Occipital lobe (tissue), 2 donors: ENCODE data around the gene NCKAP1. TPM values are rescaled to one million over a fixed set of nuclear protein-coding genes. Genes with fewer than 3 reads are reported as not detected.
"Not testable (repeated sequence)": the region's sequence is repeated elsewhere in the genome, so short reads cannot be mapped to it uniquely, and the experiment has no call there.

Source experiments
- DNase-seq: peaks from one replicate; lab custom pipeline; 2025; lab: John Stamatoyannopoulos, UW
- total RNA-seq: library from RNA; depleted of rRNA; stranded (reverse); fragments of >200 nt; gene quantifications from one replicate; pipeline ENCODE4 v1.2.3, GENCODE V29; 2014

NCKAP1 gene, protein sequence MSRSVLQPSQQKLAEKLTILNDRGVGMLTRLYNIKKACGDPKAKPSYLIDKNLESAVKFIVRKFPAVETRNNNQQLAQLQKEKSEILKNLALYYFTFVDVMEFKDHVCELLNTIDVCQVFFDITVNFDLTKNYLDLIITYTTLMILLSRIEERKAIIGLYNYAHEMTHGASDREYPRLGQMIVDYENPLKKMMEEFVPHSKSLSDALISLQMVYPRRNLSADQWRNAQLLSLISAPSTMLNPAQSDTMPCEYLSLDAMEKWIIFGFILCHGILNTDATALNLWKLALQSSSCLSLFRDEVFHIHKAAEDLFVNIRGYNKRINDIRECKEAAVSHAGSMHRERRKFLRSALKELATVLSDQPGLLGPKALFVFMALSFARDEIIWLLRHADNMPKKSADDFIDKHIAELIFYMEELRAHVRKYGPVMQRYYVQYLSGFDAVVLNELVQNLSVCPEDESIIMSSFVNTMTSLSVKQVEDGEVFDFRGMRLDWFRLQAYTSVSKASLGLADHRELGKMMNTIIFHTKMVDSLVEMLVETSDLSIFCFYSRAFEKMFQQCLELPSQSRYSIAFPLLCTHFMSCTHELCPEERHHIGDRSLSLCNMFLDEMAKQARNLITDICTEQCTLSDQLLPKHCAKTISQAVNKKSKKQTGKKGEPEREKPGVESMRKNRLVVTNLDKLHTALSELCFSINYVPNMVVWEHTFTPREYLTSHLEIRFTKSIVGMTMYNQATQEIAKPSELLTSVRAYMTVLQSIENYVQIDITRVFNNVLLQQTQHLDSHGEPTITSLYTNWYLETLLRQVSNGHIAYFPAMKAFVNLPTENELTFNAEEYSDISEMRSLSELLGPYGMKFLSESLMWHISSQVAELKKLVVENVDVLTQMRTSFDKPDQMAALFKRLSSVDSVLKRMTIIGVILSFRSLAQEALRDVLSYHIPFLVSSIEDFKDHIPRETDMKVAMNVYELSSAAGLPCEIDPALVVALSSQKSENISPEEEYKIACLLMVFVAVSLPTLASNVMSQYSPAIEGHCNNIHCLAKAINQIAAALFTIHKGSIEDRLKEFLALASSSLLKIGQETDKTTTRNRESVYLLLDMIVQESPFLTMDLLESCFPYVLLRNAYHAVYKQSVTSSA
- 244 TPM for total RNA-seq

DNA sequence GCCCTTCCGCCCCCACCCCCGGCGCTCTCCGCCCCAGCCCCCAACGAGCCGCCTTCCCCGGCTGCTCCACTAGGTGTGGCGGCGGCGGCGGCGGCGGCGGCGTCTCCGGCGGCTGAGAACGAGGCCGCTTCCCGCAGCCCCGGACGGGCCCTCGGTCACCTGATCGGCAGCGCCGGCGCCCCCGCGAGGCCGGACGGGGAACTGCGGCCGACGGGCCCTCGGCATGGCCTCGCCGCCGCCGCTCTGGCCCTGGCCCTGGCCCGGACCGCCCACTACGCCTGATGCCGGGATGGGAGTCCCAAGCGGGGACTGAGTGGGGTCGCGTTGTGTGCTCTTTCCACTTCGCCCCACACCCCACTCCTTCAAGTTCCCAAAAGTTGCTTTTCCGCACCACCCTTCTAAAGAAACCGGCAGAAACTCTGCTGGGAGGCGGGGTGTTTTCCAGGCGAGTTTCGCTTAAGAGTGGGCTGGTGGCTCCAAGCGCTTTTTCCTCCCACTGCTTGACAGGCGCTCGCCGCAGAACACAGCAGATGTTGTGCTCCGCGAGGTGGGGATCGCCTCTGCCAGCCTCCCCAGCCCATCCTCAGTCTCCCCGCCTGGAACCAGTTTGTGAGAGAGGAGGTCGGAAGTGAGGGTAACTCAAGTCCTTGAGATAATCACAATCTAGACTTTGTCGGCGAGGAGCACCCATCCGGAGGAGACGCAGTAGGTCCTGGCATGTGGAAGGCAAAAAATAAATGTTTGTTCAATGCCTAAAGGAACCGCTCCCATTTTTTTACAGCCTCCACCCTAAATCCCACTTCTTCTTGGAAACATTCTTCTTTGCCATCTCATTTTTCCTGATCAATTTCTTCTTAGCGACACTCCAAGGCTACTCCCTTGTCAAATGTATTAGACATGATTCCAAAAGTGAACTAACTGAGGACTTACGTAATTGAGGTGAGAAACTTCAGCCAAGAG is at the start of gene NCKAP1:
Gene NCKAP1 (minus strand): TSS at position 117 of the 960 bp plus-strand sequence. CDS start 358 bp downstream, outside the sequence.
- DNase-seq, result peak; percentile 75

DNA sequence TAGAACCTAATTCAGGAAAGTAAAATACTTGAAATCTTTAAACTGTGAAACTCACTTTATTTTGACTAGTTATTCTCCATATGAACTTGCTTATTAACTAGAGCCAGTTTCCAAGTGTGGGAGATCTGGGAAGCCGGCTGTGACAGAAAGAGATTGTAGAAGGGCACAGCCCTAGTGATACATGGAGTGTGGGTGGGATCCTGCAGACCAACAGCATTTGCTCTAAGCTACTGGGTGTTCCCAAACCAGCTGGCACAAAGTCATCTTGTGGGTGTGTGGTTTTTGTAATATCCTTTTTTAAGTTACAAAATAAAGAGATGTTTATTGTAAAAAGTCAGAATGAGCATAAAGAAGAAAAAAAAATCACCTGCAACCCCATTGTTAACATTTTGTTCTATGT is 43.7 kb upstream of the NCKAP1 start:
- peak; percentile 51 for DNase-seq

DNA sequence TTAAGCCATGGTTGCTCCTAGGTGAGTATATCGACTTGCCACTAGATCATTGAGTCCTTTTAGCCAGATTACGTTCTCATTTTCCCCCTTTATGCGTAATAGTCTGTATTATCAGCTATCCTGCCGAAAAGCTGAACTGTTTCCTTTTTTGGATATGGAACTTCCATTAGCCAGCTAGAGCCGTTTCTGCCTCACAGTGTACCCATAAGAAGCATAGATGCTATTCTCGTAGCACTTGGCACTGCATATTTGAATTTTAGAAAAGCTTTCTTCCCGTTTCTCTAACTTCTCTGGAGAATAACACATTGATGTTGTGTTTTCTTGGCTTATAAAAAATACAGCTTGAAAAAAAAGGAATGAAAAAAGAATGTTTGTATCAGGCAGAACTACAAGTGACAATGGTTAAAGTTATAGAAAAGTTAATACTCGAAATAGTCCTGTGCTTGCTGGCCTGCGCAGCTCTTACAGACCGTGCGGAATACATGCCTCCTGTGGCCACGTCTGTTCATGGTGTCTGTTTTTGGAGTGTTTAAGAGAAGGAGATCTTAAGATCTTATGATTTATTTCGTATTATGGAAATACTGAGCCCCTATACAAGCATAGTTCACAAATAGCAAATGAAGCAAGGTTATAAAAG is 41.0 kb upstream of the NCKAP1 start:
- no peak for DNase-seq

DNA sequence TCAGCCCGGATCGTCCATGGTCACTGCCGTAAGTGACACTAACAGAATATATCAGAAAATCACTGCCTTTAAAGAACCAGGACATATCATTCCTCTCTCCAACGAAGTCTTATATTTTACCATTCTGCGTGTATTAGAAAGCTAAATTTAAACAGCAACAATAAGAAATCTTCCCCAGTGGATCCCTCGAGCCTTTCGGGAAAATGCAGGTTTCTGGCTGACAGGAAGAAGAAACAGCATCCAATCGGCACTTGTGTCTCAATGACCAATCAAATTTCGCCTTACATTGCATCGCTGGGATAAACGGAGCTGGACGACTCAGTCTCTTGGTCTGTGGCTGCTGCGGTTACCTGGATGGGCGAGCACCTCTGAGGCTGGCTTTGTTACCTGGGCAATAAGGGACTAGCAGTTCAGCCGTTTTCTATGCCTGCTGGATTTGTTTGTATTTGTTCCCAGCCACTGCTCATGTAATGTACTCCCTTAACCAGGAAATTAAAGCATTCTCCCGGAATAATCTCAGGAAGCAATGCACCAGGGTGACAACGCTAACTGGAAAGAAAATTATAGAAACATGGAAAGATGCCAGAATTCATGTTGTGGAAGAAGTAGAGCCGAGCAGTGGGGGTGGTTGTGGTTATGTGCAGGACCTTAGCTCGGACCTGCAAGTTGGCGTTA is 40.3 kb upstream of the NCKAP1 start, which contains the start of gene DUSP19:
Gene DUSP19 (plus strand): TSS at position 284 of the 675 bp plus-strand sequence. CDS start 187 bp downstream, at position 471.
- DNase-seq, result peak; percentile 88

DNA sequence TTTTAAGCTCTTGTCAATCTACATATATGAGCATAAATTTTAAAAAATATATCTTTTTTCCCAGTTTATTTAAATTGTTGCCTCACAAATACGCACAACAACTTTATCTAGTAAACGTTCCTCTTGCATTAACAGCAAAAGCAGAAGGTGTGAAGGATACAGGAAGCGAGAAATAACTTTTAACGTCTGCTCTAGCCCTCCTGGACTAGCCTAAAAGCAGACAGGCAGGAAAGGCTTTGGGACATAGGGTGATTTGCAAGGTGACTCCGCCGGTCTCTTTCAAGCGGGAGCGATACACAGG is 39.9 kb upstream of the NCKAP1 start:
- no peak for DNase-seq

DNA sequence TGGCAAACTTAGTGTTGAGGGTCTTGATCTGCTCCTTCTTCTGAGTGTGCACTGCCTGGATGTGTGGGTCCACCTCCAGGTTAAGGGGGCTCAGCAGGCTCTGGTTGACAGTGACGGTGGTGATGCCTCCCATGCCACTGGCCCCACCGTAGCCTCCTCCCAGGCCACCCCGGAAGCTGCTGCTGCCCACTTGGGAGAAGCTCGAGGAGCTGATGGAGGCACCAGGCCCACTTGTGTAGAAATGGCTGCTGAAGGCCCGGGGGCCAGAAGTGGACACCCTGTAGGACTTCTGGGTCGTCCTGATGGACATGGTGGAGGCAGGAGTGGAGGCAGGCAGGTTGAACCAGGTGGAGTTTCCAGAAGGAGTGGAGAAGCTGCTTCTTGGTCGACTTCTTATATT is 33.9 kb upstream of the NCKAP1 start:
- no peak for DNase-seq

DNA sequence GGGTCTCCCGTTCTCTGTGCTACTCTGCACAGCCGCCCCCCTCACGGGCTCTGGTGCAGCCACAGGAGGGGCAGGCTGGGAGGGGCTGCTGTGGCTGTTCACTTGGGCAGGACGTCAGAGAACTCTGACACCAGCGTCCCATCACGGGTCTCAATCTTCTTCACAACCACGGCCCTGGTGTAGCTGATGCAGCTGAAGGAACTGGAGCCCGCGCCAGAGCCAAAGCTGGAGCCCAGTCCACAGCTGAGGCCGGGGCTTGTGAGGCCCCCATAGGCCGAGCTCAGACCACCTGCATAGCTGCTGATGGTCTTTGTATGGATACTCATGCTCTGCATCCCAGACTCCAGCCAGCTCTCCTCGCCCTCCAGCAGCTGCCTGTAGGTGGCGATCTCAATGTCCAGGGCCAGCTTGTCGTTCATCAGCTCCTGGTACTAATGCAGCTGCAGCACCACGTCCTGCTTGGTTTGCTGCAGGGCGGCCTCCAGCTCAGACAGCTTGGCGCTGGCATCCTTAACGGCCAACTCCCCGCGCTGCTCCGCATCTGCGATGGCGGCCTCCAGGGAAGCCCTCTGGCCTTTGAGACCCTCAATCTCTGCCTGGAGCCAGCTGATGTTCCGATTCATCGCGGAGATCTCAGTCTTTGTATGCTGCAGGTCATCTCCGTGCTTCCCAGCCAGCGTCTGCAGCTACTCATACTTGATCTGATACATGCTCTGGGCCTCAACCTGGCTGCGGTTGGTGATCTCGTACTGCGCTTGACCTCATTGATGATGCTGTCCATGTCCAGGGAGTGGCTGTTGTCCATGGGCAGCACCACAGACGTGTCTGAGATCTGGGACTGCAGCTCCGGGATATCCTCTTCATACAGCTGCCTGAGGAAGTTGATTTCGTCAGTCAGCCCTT is 32.9 kb upstream of the NCKAP1 start:
- DNase-seq, result no peak

DNA sequence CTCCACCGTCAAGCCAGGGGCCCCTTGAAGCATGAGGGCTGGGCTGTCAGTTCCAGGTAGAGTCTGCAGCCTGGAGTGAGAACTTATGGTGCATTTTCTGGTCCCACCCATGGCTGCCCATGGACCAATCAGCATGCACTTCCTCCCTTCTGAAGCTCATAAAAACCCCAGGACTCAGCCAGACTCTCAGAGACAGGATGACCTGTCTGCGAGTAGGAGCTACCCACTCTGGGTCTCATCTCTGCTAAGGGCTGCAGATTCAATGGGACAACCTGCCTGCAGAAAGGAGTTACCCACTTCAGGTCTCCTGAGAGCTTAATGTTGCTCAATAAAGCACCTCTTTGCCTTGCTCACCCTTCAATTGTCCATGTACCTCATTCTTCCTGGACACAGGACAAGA is 30.9 kb upstream of the NCKAP1 start:
- DNase-seq, result no peak

DNA sequence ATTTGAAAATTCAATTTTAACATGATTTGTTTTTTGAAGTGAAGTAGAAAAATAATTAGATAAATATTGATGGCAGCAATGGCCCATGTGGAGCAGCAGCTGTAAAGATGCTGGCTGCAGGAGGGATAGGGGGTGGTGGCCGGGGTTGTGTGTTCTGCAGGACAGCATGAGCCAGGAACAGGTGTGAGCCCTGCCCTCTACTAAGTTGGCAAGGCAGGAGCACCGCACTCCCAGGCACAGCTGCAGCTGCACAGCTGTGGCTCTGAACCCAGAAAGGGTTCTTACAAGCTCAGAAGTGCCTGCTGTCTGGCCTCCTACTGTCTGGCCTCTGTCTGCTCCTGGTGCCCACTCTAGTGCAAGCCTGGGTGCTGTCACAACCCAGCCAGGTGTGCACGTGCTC is 30.3 kb upstream of the NCKAP1 start:
- DNase-seq, result no peak

DNA sequence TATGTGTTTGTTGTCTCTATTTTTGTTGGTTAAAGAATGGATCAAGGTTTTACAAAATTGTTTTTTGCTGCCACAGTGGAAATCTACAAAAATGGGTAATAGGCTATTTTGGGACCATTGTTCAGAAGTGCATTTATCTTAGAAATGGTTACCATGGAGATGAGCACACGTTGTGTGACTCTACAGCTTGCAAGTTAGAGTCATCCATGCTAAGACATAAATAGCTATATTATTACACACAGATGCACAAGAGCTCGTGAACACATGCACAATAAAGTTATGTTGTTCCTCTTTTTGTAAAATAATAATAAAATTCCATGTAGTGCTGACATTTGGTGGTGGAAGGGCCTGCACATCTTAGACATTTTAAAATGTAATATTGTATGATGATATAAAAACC is 24.8 kb upstream of the NCKAP1 start:
- DNase-seq, result no peak

DNA sequence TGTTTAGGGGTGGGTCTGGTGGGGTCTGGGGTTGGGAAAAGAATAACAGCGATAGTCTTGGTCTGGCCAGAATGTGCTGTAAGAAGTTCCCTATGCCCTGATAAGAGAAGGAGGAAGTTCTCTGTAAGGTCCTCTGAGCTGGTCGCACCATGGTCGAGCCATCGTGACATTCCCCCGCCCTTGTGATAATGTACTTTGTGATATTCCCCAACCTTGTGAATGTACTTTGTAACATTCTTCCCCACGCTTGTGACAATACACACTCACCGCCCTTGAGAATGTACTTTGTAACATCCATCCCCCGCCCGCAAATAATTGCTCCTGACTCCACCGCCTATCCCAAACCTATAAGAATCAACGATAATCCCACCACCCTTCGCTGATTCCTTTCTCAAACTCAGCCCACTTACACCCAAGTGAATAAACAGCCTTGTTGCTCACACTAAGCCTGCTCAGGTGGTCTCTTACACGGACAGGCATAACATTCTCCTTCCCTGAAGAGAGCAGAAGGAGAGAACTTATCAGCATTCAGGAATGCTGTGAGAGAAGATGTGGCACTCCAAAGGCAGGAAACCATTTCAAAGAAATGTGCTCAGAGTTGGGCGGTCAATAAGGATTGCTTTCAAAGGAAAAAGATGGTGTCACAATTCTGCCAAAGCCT is 22.4 kb upstream of the NCKAP1 start:
- DNase-seq, result no peak

DNA sequence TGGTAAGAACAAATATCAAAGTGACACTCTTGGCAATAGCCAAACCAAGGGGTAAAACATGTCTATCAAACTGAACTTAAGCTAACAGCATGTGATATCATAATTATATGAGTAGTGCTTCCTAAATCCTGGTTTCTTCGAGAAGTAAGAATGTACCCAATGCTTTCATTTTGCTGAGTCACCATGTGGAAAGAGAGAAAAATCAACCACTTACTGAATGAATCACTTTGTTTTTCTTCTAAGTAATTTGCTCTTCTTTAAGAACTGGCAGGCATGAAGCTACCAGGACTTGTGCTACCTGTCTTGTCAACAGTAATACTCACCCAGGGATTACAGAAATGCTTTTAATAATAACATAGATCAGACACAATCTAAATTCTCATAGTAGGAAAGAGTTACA is 21.3 kb upstream of the NCKAP1 start:
- no peak for DNase-seq

DNA sequence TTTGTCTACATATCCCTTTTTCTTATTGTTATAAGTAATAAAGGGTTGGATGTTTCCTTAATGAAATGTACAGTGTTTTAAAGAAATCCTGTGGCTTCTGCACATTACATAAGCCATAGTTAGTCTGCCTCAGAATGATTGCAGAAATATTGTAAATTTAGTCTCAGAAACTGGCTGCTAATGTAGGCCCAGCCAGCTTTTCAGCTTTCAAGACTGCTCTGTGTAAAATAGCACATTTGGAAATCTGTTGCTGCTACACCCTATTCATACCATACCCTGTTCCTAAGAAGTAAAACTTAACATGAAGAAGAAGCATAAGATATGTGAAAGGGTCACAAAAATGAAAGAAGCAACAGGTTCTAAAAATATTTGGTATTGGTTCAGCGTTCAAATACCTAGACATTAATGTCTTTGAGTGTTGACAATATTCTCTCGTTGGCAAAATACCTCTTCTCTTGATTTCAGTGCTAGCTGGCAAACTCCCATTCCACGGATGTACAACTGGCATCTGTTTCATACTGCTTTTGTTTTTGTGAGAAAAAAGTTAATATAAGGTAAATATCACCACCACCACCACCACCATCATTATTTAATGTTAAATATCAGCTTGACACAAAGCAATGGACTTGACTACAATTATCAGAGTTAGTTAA is 19.2 kb upstream of the NCKAP1 start:
- DNase-seq, result no peak

DNA sequence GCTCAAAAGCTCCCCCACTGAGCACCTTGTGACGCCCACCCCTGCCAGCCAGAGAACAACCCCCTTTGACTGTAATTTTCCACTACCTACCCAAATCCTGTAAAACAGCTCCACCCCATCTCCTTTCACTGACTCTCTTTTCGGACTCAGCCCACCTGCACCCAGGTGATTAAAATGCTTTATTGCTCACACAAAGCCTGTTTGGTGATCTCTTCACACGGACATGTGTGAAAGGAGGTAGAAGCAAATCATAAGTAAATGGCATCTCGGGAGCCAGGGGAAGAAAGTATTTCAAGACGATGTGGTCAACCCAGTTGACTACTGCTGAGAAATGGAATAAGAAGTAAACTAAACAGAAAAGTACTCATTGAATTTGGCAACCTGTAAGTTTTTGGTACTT is 11.2 kb upstream of the NCKAP1 start:
- DNase-seq, result no peak

DNA sequence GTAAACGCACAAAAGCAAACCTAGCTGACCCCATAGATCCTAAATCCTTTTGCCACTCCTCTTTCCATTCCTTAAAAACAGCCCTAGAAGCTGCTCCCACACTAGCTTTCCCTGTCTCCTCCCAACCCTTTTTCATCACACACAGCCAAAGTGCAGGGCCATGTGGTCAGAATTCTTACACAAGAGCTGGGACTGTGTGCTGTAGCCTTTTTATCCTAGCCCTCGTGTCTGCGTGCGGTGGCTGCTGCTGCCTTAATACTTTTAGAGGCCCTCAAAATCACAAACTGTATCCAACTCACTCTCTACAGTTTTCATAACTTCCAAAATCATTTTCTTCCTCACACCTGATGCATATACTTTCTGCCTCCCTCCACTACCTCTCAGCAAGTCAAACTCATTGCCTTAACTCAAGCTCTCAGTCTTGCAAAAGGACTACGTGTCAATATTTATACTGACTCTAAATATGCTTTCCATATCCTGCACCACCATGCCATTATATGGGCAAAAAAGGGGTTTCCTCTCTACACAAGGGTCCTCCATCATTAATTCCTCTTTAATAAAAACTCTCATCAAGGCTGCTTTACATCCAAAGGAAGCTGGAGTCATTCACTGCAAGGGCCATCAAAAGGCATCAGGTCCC is 9.3 kb upstream of the NCKAP1 start:
- not testable (repeated sequence) for DNase-seq

DNA sequence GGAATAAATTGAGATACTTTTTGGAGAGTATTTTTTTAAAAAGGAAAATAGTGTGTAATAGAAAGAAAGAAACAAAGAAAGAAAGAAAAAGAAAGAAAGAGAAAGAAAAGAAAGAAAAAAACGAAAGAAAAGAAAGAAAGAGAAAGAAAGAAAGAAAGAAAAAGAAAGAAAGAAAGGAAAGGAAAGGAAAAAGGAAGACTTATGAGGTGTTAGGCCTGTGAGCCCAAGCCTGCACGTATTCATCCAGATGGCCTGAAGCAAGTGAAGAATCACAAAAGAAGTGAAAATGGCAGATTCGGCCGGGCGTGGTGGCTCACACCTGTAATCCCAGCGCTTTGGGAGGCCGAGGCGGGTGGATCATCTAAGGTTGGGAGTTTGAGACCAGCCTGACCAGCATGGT is 5.3 kb upstream of the NCKAP1 start:
- not testable (repeated sequence) for DNase-seq

DNA sequence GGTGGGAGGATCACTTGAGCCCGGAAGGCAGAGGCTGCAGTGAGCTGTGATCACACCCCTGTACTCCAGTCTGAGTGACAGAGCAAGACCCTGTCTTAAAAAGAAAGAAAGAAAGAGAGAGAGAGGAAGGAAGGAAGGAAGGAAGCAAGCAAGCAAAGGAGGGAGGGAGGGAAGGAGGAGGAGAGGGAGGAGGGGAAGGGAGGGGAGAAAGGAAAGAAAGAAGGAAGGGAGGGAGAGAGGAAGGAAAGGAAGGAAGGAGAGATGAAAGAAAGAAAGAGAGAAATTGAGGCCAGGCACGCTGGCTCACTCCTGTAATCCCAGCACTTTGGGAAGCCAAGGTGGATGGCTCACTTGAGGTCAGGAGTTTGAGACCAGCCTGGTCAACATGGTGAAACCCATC is 2.3 kb upstream of the NCKAP1 start:
- DNase-seq, result no peak
